Skeletal muscle satellite cell (primary cell): ENCODE measurements around the gene TMEM120B.

ENCODE experiments used
- H3K27me3 ChIP-seq: 2 replicates; pipeline ENCODE4 v1.7.0; 2013; ENCODE audit warnings: low read length; ENCODE audit not compliant: control insufficient read depth, insufficient read depth
- H3K36me3 ChIP-seq: 2 replicates; pipeline ENCODE4 v1.7.0; 2013; ENCODE audit warnings: mild to moderate bottlenecking, control low read depth, low read length; ENCODE audit not compliant: insufficient read depth
- H3K4me1 ChIP-seq: 2 replicates; pipeline ENCODE4 v1.7.0; 2013; ENCODE audit warnings: low read length; ENCODE audit not compliant: control insufficient read depth, insufficient read depth
- H3K4me2 ChIP-seq: 2 replicates; pipeline ENCODE4 v1.7.0; 2013; ENCODE audit warnings: mild to moderate bottlenecking, low read length
- H3K4me3 ChIP-seq: 2 replicates; pipeline ENCODE4 v1.7.0; 2013; ENCODE audit warnings: low read length
- H3K9ac ChIP-seq: 2 replicates; pipeline ENCODE4 v1.7.0; 2013; ENCODE audit warnings: mild to moderate bottlenecking, low read depth, low read length, moderate library complexity
- H3K9me3 ChIP-seq: replicated peaks from 2 replicates; pipeline ENCODE4 v1.7.0; 2013; ENCODE audit warnings: mild to moderate bottlenecking, control low read depth, low read length

TMEM120B gene

GRCh38 chr12:121830588-121831265 lies 118.2 kb downstream of the TMEM120B start:
- H3K27me3 ChIP-seq: no peaks in the 10 kb centered on the region
- H3K4me2 ChIP-seq: no peak overlapping the region
- peaks cover 60% of the 10 kb centered on the region for H3K36me3 ChIP-seq
- no peaks in the 10 kb centered on the region for H3K9me3 ChIP-seq
- H3K9ac ChIP-seq: no peak overlapping the region
- no peaks in the 10 kb centered on the region for H3K4me1 ChIP-seq
- H3K4me3 ChIP-seq: no peak overlapping the region
